ENCODE measurements around the gene BCL11A.

DNA sequence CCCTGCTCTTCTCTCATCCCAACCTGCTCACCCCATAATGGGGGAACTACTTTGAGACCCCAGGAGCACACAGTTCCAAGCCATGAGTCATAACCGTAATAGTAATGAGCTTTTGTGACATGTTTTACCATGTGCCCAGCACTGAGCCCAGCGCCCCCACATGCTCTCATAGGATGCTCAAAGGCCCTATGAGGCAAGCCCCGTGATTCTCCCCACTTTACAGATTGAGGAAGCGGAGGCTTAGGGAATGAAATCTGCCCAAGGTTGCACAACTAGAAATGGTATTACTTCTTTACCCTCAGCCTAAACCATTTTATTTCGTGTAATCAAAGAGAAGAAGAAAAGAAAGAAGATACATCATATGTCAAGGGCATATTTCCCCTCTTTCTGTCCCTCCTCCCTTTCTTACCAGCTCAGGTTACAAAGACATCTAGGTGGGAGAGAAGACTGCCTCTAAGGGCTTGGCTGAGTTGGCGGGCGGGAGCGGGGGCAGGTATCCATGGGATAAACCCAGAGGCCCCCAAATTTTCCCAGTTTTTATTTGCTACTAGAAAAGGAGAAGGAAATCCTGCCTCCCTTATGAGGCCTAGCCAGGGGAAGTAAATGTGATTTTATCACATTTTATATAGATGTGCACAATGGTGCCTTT is 24.2 kb downstream of the BCL11A start:
- TF ChIP-seq ZNF8 (CRISPR knock-in tag; IDR thresholded peaks at IDR 0.05) (no peak), ZNF70 (CRISPR knock-in tag; IDR thresholded peaks at IDR 0.05) (no peak), ZFP30 (CRISPR knock-in tag; IDR thresholded peaks at IDR 0.05) (no peak), TCF4 (CRISPR knock-in tag; IDR thresholded peaks at IDR 0.05; ENCODE audit: borderline replicate concordance) (no peak), ESRRG (CRISPR knock-in tag; IDR thresholded peaks at IDR 0.05) (no peak), PATZ1 (CRISPR knock-in tag; IDR thresholded peaks at IDR 0.05; ENCODE audit: borderline replicate concordance) (no peak), ISL1 (CRISPR knock-in tag; IDR thresholded peaks at IDR 0.05) (no peak), OSR1 (CRISPR knock-in tag; IDR thresholded peaks at IDR 0.05) (no peak)
- TF ChIP-seq, protein P1, sequence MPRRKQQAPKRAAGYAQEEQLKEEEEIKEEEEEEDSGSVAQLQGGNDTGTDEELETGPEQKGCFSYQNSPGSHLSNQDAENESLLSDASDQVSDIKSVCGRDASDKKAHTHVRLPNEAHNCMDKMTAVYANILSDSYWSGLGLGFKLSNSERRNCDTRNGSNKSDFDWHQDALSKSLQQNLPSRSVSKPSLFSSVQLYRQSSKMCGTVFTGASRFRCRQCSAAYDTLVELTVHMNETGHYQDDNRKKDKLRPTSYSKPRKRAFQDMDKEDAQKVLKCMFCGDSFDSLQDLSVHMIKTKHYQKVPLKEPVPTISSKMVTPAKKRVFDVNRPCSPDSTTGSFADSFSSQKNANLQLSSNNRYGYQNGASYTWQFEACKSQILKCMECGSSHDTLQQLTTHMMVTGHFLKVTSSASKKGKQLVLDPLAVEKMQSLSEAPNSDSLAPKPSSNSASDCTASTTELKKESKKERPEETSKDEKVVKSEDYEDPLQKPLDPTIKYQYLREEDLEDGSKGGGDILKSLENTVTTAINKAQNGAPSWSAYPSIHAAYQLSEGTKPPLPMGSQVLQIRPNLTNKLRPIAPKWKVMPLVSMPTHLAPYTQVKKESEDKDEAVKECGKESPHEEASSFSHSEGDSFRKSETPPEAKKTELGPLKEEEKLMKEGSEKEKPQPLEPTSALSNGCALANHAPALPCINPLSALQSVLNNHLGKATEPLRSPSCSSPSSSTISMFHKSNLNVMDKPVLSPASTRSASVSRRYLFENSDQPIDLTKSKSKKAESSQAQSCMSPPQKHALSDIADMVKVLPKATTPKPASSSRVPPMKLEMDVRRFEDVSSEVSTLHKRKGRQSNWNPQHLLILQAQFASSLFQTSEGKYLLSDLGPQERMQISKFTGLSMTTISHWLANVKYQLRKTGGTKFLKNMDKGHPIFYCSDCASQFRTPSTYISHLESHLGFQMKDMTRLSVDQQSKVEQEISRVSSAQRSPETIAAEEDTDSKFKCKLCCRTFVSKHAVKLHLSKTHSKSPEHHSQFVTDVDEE (CRISPR knock-in tag; IDR thresholded peaks at IDR 0.05), result no peak

Measured in SK-N-SH treated with all-trans-retinoic acid at 6 μM for 48 hours (cell line).